GM23248 (cell line): Measurements from ENCODE around the gene UNC13B. TPM values are rescaled to one million over a fixed set of nuclear protein-coding genes. Genes with fewer than 3 reads are reported as not detected.
A peak's percentile ranks its signal among the peaks of the same experiment; 100 is the strongest.

ENCODE experiments used
- DNase-seq: peaks from one replicate; pipeline ENCODE4 v3.0.0-alpha.2; 2015
- H2AFZ ChIP-seq: fragments of 200-600 bp; sonication (generic); 2 replicates; pipeline ENCODE4 v1.6.1; 2016; ENCODE audit warnings: antibody characterized with exemption
- H3F3A ChIP-seq: fragments of 200-600 bp; sonication (generic); 2 replicates; pipeline ENCODE4 v1.6.1; 2016; ENCODE audit warnings: mild to moderate bottlenecking, antibody characterized with exemption, mixed run types; ENCODE audit not compliant: insufficient read depth
- H3K27ac ChIP-seq: fragments of 200-600 bp; sonication (generic); 2 replicates; pipeline ENCODE4 v1.5.1; 2016; ENCODE audit warnings: mild to moderate bottlenecking
- H3K27me3 ChIP-seq: fragments of 200-600 bp; sonication (generic); replicated peaks from 2 replicates; pipeline ENCODE4 v1.6.1; 2016; ENCODE audit warnings: mild to moderate bottlenecking; ENCODE audit not compliant: insufficient read depth
- H3K36me3 ChIP-seq: fragments of 200-600 bp; sonication (generic); 2 replicates; pipeline ENCODE4 v1.6.1; 2016; ENCODE audit warnings: low read depth, mild to moderate bottlenecking
- H3K4me1 ChIP-seq: fragments of 200-600 bp; sonication (generic); 2 replicates; pipeline ENCODE4 v1.6.1; 2016; ENCODE audit warnings: mild to moderate bottlenecking; ENCODE audit not compliant: insufficient read depth
- H3K4me2 ChIP-seq: fragments of 200-600 bp; sonication (generic); one replicate; pipeline ENCODE4 v1.6.1; 2016; ENCODE audit warnings: mild to moderate bottlenecking; ENCODE audit not compliant: unreplicated experiment
- H3K4me3 ChIP-seq: fragments of 200-600 bp; sonication (generic); 2 replicates; pipeline ENCODE4 v1.5.1; 2016; ENCODE audit warnings: mild to moderate bottlenecking
- H3K79me2 ChIP-seq: fragments of 200-600 bp; sonication (generic); 2 replicates; pipeline ENCODE4 v1.6.1; 2016; ENCODE audit warnings: mild to moderate bottlenecking; ENCODE audit not compliant: insufficient read depth
- H3K9ac ChIP-seq: fragments of 200-600 bp; sonication (generic); 2 replicates; pipeline ENCODE4 v1.6.1; 2016; ENCODE audit warnings: mild to moderate bottlenecking
- H3K9me2 ChIP-seq: fragments of 200-600 bp; sonication (generic); 2 replicates; pipeline ENCODE4 v1.6.1; 2016; ENCODE audit warnings: mixed run types, mild to moderate bottlenecking, moderate library complexity; ENCODE audit not compliant: insufficient read depth
- H3K9me3 ChIP-seq: fragments of 200-600 bp; sonication (generic); one replicate; pipeline ENCODE4 v1.6.1; 2017; ENCODE audit warnings: low read depth
- H4K20me1 ChIP-seq: fragments of 200-600 bp; sonication (generic); 2 replicates; pipeline ENCODE4 v1.6.0; 2016; ENCODE audit not compliant: insufficient read depth
- EZH2 ChIP-seq: fragments of 200-600 bp; sonication (generic); IDR thresholded peaks from 2 replicates; pipeline ENCODE4 v1.6.1; 2018; ENCODE audit warnings: antibody characterized with exemption, mild to moderate bottlenecking; ENCODE audit not compliant: insufficient read depth, poor library complexity, severe bottlenecking
- EZH2phosphoT487 ChIP-seq: fragments of 200-600 bp; sonication (generic); IDR thresholded peaks from 2 replicates; pipeline ENCODE4 v1.6.1; 2018; ENCODE audit warnings: antibody characterized with exemption, moderate library complexity, mild to moderate bottlenecking, low read depth; ENCODE audit not compliant: insufficient read depth
- WGBS, 2 experiments: methylation state at CpG; one replicate each; pipeline ENCODE4 v1.1.6; 2015 to 2017; ENCODE audit warnings: low lambda C conversion rate in 2 of 2, low coverage in 1 of 2; ENCODE audit errors: missing lambda C conversion rate in 2 of 2; 5-methylcytosine and 5-hydroxymethylcytosine counted together
- in situ Hi-C: fragments of 300-500 bp; cut with MboI; formaldehyde crosslinking; loops from 2 replicates; pipeline ENCODE4 v1.15.0; 2020
- polyA plus RNA-seq: library from polyadenylated mRNA; unstranded; fragments of >200 nt; fragmentation: Nextera tagmentation; extraction: Ambion mirVana; gene quantifications from 2 replicates; pipeline ENCODE4 v1.2.1, GENCODE V29; 2016
- total RNA-seq: library from RNA; depleted of rRNA; stranded (reverse); fragments of >200 nt; shearing (Covaris generic); gene quantifications from 2 replicates; pipeline ENCODE4 v1.2.3, GENCODE V29; 2014

Gene UNC13B
- total and polyA plus RNA-seq, 2 experiments from 2014 or later = 5.5 to 15.3 TPM

- Histone ChIP-seq H2AFZ (no peak overlapping the region), H3K27ac (no peak overlapping the region), H3K4me2 (no peak overlapping the region), H3K4me3 (no peak overlapping the region), H3K36me3 (no peaks in the 10 kb centered on the region), H3F3A (no peaks in the 10 kb centered on the region), H3K4me1 (0 out of 2 replicates have a peak, but pooled peaks cover 3% of the 10 kb centered on the region), H3K9ac (no peak overlapping the region), H3K9me3 (no peaks in the 10 kb centered on the region), H3K27me3 (no peaks in the 10 kb centered on the region), H3K9me2 (no peaks in the 10 kb centered on the region), H4K20me1 (no peaks in the 10 kb centered on the region), H3K79me2 (no peaks in the 10 kb centered on the region)
- TF ChIP-seq EZH2phosphoT487 (no peak), EZH2 (no peak)
- in situ Hi-C loops = no loop called here
- WGBS, 2 experiments = 33 to 57% methylated on average over 1 of the region's 1 CpG
- no peak for DNase-seq
Measured at GRCh38 chr9:35285731-35286130, 123.9 kb downstream of the UNC13B start.

- no peaks in the 10 kb centered on the region for H3K9me3 ChIP-seq
- no peaks in the 10 kb centered on the region for H3F3A ChIP-seq
- H4K20me1 ChIP-seq = no peaks in the 10 kb centered on the region
- H3K27me3 ChIP-seq = no peaks in the 10 kb centered on the region
- H3K27ac ChIP-seq = no peak overlapping the region
- no peaks in the 10 kb centered on the region for H3K9me2 ChIP-seq
- no peaks in the 10 kb centered on the region for H3K36me3 ChIP-seq
- H3K79me2 ChIP-seq = no peaks in the 10 kb centered on the region
- no peak overlapping the region for H3K4me2 ChIP-seq
- in situ Hi-C loops = no loop called here
- H3K9ac ChIP-seq = no peak overlapping the region
- no peak overlapping the region for H2AFZ ChIP-seq
- WGBS, 2 experiments = 83 to 93% methylated on average over 1 of the region's 1 CpG
- no peak overlapping the region for H3K4me3 ChIP-seq
- 0 out of 2 replicates have a peak, but pooled peaks cover 3% of the 10 kb centered on the region for H3K4me1 ChIP-seq
- no peak for DNase-seq
- TF ChIP-seq EZH2 (no peak), EZH2phosphoT487 (no peak)
Measured at GRCh38 chr9:35286381-35286780, 124.6 kb downstream of the UNC13B start.

- Histone ChIP-seq H4K20me1 (no peaks in the 10 kb centered on the region), H3K79me2 (no peaks in the 10 kb centered on the region), H3K9me2 (no peaks in the 10 kb centered on the region), H3K9ac (no peak overlapping the region), H3K4me3 (no peak overlapping the region), H3K27ac (no peak overlapping the region), H3F3A (no peaks in the 10 kb centered on the region), H3K9me3 (no peaks in the 10 kb centered on the region), H2AFZ (no peak overlapping the region), H3K27me3 (no peaks in the 10 kb centered on the region), H3K4me2 (no peak overlapping the region), H3K4me1 (0 out of 2 replicates have a peak, but pooled peaks cover 3% of the 10 kb centered on the region), H3K36me3 (no peaks in the 10 kb centered on the region)
- in situ Hi-C loops = no loop called here
- WGBS, 2 experiments = 89 to 90% methylated on average over 3 of the region's 3 CpGs
- TF ChIP-seq EZH2 (no peak), EZH2phosphoT487 (no peak)
- DNase-seq = peak; percentile 16
Measured at GRCh38 chr9:35287987-35288632, 126.3 kb downstream of the UNC13B start.

- WGBS, 2 experiments = 94% methylated on average over 1 of the region's 1 CpG
- no peaks in the 10 kb centered on the region for H3K79me2 ChIP-seq
- H3K4me3 ChIP-seq = no peak overlapping the region
- no peak overlapping the region for H3K4me2 ChIP-seq
- H3K9me2 ChIP-seq = no peaks in the 10 kb centered on the region
- no peak for TF ChIP-seq EZH2
- no peak for TF ChIP-seq EZH2phosphoT487
- H3K27me3 ChIP-seq = no peaks in the 10 kb centered on the region
- 0 out of 2 replicates have a peak, but pooled peaks cover 3% of the 10 kb centered on the region for H3K4me1 ChIP-seq
- in situ Hi-C loops = no loop called here
- no peak overlapping the region for H3K9ac ChIP-seq
- no peaks in the 10 kb centered on the region for H3K9me3 ChIP-seq
- DNase-seq = peak; percentile 5
- no peaks in the 10 kb centered on the region for H4K20me1 ChIP-seq
- no peaks in the 10 kb centered on the region for H3F3A ChIP-seq
- H2AFZ ChIP-seq = no peak overlapping the region
- H3K36me3 ChIP-seq = no peaks in the 10 kb centered on the region
- H3K27ac ChIP-seq = no peak overlapping the region
Measured at GRCh38 chr9:35288778-35289177, 127.0 kb downstream of the UNC13B start.

GRCh38 chr9:35293376-35293964 is 131.7 kb downstream of the UNC13B start:
- Histone ChIP-seq H4K20me1 (no peaks in the 10 kb centered on the region), H3K79me2 (no peaks in the 10 kb centered on the region), H3K27ac (no peak overlapping the region), H3K4me1 (no peaks in the 10 kb centered on the region), H3K4me2 (no peak overlapping the region), H2AFZ (no peak overlapping the region), H3K4me3 (no peak overlapping the region), H3K9me3 (no peaks in the 10 kb centered on the region), H3K9ac (no peak overlapping the region), H3K27me3 (no peaks in the 10 kb centered on the region), H3K9me2 (no peaks in the 10 kb centered on the region), H3K36me3 (no peaks in the 10 kb centered on the region), H3F3A (no peaks in the 10 kb centered on the region)
- WGBS, 2 experiments = 88 to 95% methylated on average over 2 of the region's 2 CpGs
- in situ Hi-C loops = no loop called here
- TF ChIP-seq EZH2 = no peak
- DNase-seq = no peak
